NAMALWA (cell line): ENCODE measurements around the gene TXNDC11.
A peak's percentile ranks its signal among the peaks of the same experiment; 100 is the strongest.

Experiments
- DNase-seq: peaks from one replicate; pipeline ENCODE4 v3.0.0-alpha.2; 2015; ENCODE audit warnings: low spot score

Gene TXNDC11

GRCh38 chr16:11675561-11676511, 66.8 kb downstream of the TXNDC11 start:
- DNase-seq, result no peak

- DNase-seq, result no peak
Measured at GRCh38 chr16:11674818-11675560, 67.7 kb downstream of the TXNDC11 start.

GRCh38 chr16:11674001-11674817, 68.4 kb downstream of the TXNDC11 start:
- DNase-seq, result no peak

GRCh38 chr16:11673091-11674000, 69.3 kb downstream of the TXNDC11 start:
- DNase-seq, result no peak

- DNase-seq, result peak; percentile 70
Measured at GRCh38 chr16:11672206-11673090, 70.2 kb downstream of the TXNDC11 start.

- no peak for DNase-seq
Measured at GRCh38 chr16:11671676-11672075, 71.0 kb downstream of the TXNDC11 start.

GRCh38 chr16:11671271-11671670, 71.4 kb downstream of the TXNDC11 start:
- no peak for DNase-seq

GRCh38 chr16:11670171-11671131, 72.2 kb downstream of the TXNDC11 start:
- peak; percentile 51 for DNase-seq

GRCh38 chr16:11669380-11670146, 73.1 kb downstream of the TXNDC11 start:
- DNase-seq, result peak; percentile 67

- DNase-seq, result no peak
Measured at GRCh38 chr16:11668623-11669379, 73.9 kb downstream of the TXNDC11 start.

- DNase-seq, result peak; percentile 91
Measured at GRCh38 chr16:11667824-11668622, 74.6 kb downstream of the TXNDC11 start, which contains the start of gene SNN. SNN (plus strand) TSS chr16:11668455; CDS start chr16:11676060, 7,605 bp downstream.

GRCh38 chr16:11667221-11667823, 75.3 kb downstream of the TXNDC11 start:
- DNase-seq, result no peak

GRCh38 chr16:11666103-11667055, 76.3 kb downstream of the TXNDC11 start:
- DNase-seq, result no peak

- peak; percentile 33 for DNase-seq
Measured at GRCh38 chr16:11665071-11665491, 77.6 kb downstream of the TXNDC11 start.

GRCh38 chr16:11662582-11662981, 80.1 kb downstream of the TXNDC11 start:
- DNase-seq, result no peak
